HEK293 (cell line): ENCODE data around the gene BTF3.
A peak's percentile ranks its signal among the peaks of the same experiment; 100 is the strongest.

Experiments
- CTCF ChIA-PET: fragments of 350-600 bp; formaldehyde crosslinking; extraction: SDS; loops from one replicate; lab custom pipeline; 2021; ENCODE audit warnings: antibody characterized with exemption; lab: Yijun Ruan, JAX
- POLR2A ChIA-PET: fragments of 300-600 bp; formaldehyde crosslinking; extraction: SDS; loops from one replicate; lab custom pipeline; 2020; ENCODE audit warnings: antibody characterized with exemption, inconsistent platforms; lab: Yijun Ruan, JAX
- H3K27ac ChIP-seq: fragments of 200-500 bp; sonication (Bioruptor generic); 2 replicates; pipeline ENCODE4 v1.5.1; 2014; ENCODE audit warnings: low read depth, low read length, control low read depth, inconsistent platforms; ENCODE audit errors: extremely low read depth
- H3K36me3 ChIP-seq, 2 experiments: fragments of 200-500 bp in 1 of 2; sonication (Bioruptor generic) in 1 of 2; 1 replicate in 1 of 2; 2 replicates in 1 of 2; pipeline ENCODE4 v1.5.1; 2014 to 2017; ENCODE audit warnings: inconsistent platforms in 2 of 2, low read length in 2 of 2; ENCODE audit not compliant: control insufficient read depth in 2 of 2, insufficient read depth in 1 of 2
- H3K4me1 ChIP-seq: fragments of 200-500 bp; sonication (Bioruptor generic); 2 replicates; pipeline ENCODE4 v1.5.1; 2014; ENCODE audit warnings: mild to moderate bottlenecking, low read length, inconsistent platforms; ENCODE audit not compliant: control insufficient read depth, insufficient read depth
- H3K4me3 ChIP-seq: 2 replicates; pipeline ENCODE4 v1.5.1; 2011; ENCODE audit warnings: low read depth, mild to moderate bottlenecking, control low read depth, low read length, moderate library complexity
- H3K9me3 ChIP-seq: fragments of 200-500 bp; sonication (Bioruptor generic); 2 replicates; pipeline ENCODE4 v1.5.1; 2014; ENCODE audit warnings: low read depth, low read length, inconsistent platforms; ENCODE audit not compliant: control insufficient read depth, insufficient read depth
- GLI2 ChIP-seq: fragments of 450-650 bp; formaldehyde crosslinking; IDR thresholded peaks from 2 replicates; pipeline ENCODE4; 2017; ENCODE audit warnings: missing biosample characterization, missing genetic modification characterization, low read depth, borderline replicate concordance
- HOXC10 ChIP-seq: sonication (generic); formaldehyde crosslinking; IDR thresholded peaks from 2 replicates; pipeline ENCODE4 v1.8.1; 2023; ENCODE audit warnings: mild to moderate bottlenecking, missing genetic modification reagents
- IKZF3 ChIP-seq: fragments of 450-650 bp; IDR thresholded peaks from 2 replicates; pipeline ENCODE4 v1.5.0; 2018; ENCODE audit warnings: missing biosample characterization, mild to moderate bottlenecking, missing genetic modification characterization, moderate library complexity
- MYNN ChIP-seq: fragments of 450-650 bp; formaldehyde crosslinking; IDR thresholded peaks from 2 replicates; pipeline ENCODE4 v1.5.1; 2016; ENCODE audit warnings: missing biosample characterization, missing genetic modification characterization, borderline replicate concordance
- MZF1 ChIP-seq: fragments of 450-650 bp; formaldehyde crosslinking; IDR thresholded peaks from 2 replicates; pipeline ENCODE4 v1.5.1; 2017; ENCODE audit warnings: missing biosample characterization, missing genetic modification characterization, borderline replicate concordance
- ZNF133 ChIP-seq: fragments of 450-650 bp; formaldehyde crosslinking; IDR thresholded peaks from 2 replicates; pipeline ENCODE4 v1.5.1; 2016; ENCODE audit warnings: missing biosample characterization, missing genetic modification characterization
- ZNF16 ChIP-seq: fragments of 450-650 bp; formaldehyde crosslinking; IDR thresholded peaks from 2 replicates; pipeline ENCODE4 v1.5.1; 2016; ENCODE audit warnings: low read depth, missing biosample characterization, missing genetic modification characterization
- ZNF169 ChIP-seq: fragments of 450-650 bp; formaldehyde crosslinking; IDR thresholded peaks from 2 replicates; pipeline ENCODE4 v1.5.1; 2016; ENCODE audit warnings: missing biosample characterization, missing genetic modification characterization
- ZNF302 ChIP-seq: fragments of 450-650 bp; formaldehyde crosslinking; IDR thresholded peaks from 2 replicates; pipeline ENCODE4 v1.5.1; 2016; ENCODE audit warnings: missing biosample characterization, missing genetic modification characterization, low read depth
- ZNF37A ChIP-seq: fragments of 450-650 bp; IDR thresholded peaks from 2 replicates; pipeline ENCODE4 v1.5.1; 2018; ENCODE audit warnings: missing biosample characterization, missing genetic modification characterization
- ZNF561 ChIP-seq: fragments of 450-650 bp; IDR thresholded peaks from 2 replicates; pipeline ENCODE4 v1.5.1; 2018; ENCODE audit warnings: missing biosample characterization, missing genetic modification characterization, borderline replicate concordance
- ZNF76 ChIP-seq: fragments of 450-650 bp; formaldehyde crosslinking; IDR thresholded peaks from 2 replicates; pipeline ENCODE4; 2016; ENCODE audit warnings: low read depth, missing biosample characterization, missing genetic modification characterization, borderline replicate concordance
- ZNF776 ChIP-seq: fragments of 450-650 bp; formaldehyde crosslinking; IDR thresholded peaks from 2 replicates; pipeline ENCODE4 v1.5.0; 2017; ENCODE audit warnings: missing biosample characterization, missing genetic modification characterization, borderline replicate concordance
- ZNF785 ChIP-seq: fragments of 450-650 bp; formaldehyde crosslinking; IDR thresholded peaks from 2 replicates; pipeline ENCODE4 v1.5.1; 2016; ENCODE audit warnings: missing biosample characterization, missing genetic modification characterization
- ZSCAN30 ChIP-seq: fragments of 450-650 bp; IDR thresholded peaks from 2 replicates; pipeline ENCODE4 v1.5.1; 2018; ENCODE audit warnings: missing biosample characterization, mild to moderate bottlenecking, missing genetic modification characterization, moderate library complexity
- TF ChIP-seq, protein P1 (sequence below): fragments of 450-650 bp; formaldehyde crosslinking; IDR thresholded peaks from 2 replicates; pipeline ENCODE4 v1.5.1; 2016; ENCODE audit warnings: missing biosample characterization, missing genetic modification characterization
- TF ChIP-seq, protein P2 (sequence below): fragments of 450-650 bp; formaldehyde crosslinking; conservative IDR thresholded peaks from 2 replicates; pipeline ENCODE4 v1.5.1; 2016; ENCODE audit warnings: low read depth, missing biosample characterization, missing genetic modification characterization
- TF ChIP-seq, protein P3 (sequence below): fragments of 450-650 bp; formaldehyde crosslinking; IDR thresholded peaks from 2 replicates; pipeline ENCODE4 v1.5.1; 2016; ENCODE audit warnings: missing biosample characterization, missing genetic modification characterization

The BTF3 gene

DNA sequence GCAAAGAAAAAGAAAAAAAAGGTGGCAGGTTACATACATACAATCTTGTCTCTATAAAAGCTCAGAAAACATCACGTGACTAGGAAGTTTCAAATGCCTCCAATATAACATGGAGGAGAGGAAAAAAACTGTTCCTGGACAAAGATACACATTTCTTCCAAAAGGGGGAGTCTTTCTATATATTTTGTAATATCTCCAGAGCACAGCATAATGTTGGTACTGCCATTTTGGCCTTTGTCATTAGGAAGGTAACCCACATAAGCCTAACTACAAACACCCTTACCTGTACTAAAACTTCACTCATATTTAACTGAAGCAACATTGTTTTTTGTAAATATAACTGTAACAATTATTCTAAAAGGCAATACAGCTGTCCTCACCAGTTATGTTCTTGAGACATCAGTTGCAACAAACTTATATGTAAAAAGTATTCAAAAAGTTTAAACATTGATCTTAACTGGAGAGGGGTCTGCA lies 1.2 kb upstream of the BTF3 start (continued):
- TF ChIP-seq ZNF133: no peak
- TF ChIP-seq, protein P1, sequence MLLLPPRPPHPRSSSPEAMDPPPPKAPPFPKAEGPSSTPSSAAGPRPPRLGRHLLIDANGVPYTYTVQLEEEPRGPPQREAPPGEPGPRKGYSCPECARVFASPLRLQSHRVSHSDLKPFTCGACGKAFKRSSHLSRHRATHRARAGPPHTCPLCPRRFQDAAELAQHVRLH: peak; percentile 43; the same call in 1 of the 2 replicates
- TF ChIP-seq ZNF302: no peak
- peak; percentile 74 for TF ChIP-seq ZSCAN30
- TF ChIP-seq IKZF3: peak; percentile 93
- TF ChIP-seq MYNN (tag by site-specific recombination): no peak
- TF ChIP-seq, protein P2, sequence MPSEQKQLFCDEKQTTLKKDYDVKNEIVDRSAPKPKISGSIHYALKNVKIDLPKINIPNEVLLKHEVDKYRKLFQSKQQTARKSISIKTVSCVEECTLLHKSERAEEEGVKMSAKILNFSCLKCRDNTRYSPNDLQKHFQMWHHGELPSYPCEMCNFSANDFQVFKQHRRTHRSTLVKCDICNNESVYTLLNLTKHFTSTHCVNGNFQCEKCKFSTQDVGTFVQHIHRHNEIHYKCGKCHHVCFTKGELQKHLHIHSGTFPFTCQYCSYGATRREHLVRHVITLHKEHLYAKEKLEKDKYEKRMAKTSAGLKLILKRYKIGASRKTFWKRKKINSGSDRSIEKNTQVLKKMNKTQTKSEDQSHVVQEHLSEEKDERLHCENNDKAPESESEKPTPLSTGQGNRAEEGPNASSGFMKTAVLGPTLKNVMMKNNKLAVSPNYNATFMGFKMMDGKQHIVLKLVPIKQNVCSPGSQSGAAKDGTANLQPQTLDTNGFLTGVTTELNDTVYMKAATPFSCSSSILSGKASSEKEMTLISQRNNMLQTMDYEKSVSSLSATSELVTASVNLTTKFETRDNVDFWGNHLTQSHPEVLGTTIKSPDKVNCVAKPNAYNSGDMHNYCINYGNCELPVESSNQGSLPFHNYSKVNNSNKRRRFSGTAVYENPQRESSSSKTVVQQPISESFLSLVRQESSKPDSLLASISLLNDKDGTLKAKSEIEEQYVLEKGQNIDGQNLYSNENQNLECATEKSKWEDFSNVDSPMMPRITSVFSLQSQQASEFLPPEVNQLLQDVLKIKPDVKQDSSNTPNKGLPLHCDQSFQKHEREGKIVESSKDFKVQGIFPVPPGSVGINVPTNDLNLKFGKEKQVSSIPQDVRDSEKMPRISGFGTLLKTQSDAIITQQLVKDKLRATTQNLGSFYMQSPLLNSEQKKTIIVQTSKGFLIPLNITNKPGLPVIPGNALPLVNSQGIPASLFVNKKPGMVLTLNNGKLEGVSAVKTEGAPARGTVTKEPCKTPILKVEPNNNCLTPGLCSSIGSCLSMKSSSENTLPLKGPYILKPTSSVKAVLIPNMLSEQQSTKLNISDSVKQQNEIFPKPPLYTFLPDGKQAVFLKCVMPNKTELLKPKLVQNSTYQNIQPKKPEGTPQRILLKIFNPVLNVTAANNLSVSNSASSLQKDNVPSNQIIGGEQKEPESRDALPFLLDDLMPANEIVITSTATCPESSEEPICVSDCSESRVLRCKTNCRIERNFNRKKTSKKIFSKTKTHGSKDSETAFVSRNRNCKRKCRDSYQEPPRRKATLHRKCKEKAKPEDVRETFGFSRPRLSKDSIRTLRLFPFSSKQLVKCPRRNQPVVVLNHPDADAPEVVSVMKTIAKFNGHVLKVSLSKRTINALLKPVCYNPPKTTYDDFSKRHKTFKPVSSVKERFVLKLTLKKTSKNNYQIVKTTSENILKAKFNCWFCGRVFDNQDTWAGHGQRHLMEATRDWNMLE (tag by site-specific recombination): peak; percentile 56; the same call in 1 of the 2 replicates
- no peak for TF ChIP-seq ZNF16 (tag by site-specific recombination)
- TF ChIP-seq ZNF76 (tag by site-specific recombination): 0 out of 2 replicates have a peak, but pooled peaks have one; percentile 11
- TF ChIP-seq ZNF561: no peak
- TF ChIP-seq GLI2 (tag by site-specific recombination): no peak
- TF ChIP-seq ZNF776: no peak
- TF ChIP-seq MZF1 (tag by site-specific recombination): peak; percentile 25; the same call in 1 of the 2 replicates
- no peak for TF ChIP-seq ZNF785 (tag by site-specific recombination)

DNA sequence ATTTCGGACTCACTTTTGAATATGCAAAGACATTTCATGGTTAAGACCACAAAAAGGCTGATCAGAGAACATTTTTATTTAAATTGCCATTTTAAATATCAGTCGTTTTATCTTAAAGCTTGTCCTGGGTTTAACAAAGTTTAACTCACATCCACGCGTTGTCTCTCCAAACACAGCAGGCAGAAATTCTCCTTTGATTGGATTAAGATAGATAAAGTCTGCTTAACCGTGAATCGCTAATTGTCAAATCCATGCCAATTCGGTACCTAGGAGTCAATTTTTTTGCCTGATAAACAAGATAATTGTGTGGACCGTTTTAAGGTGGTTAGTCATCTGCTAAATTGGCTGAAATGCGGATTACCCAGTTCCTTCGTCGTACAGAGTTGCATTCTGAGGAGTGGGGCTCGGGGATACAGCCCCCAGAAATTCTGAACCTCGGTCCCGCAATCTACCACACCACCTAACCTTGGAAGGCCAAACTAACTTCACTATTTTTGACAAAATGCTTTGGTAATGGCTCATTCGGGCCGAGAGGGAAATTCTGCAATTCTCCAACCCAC lies 665 bp upstream of the BTF3 start:
- ChIA-PET CTCF (interaction anchor here (0.5 to 2.3 kb wide), 15 partner anchors 10 to 1188 kb away, joined by 3 to 7 read pairs (median 4); partner anchors contain the start of gene FOXD1), POLR2A (interaction anchor here (0.9 to 2.9 kb wide), 7 partner anchors 10 to 281 kb away, joined by 3 to 16 read pairs (median 4); partner anchors contain the start of gene FOXD1)
- H3K4me3 ChIP-seq: peak overlapping the region; percentile 100
- peaks cover 8% of the 10 kb centered on the region for H3K4me1 ChIP-seq
- peak overlapping the region; percentile 82 for H3K27ac ChIP-seq
- TF ChIP-seq, protein P3, sequence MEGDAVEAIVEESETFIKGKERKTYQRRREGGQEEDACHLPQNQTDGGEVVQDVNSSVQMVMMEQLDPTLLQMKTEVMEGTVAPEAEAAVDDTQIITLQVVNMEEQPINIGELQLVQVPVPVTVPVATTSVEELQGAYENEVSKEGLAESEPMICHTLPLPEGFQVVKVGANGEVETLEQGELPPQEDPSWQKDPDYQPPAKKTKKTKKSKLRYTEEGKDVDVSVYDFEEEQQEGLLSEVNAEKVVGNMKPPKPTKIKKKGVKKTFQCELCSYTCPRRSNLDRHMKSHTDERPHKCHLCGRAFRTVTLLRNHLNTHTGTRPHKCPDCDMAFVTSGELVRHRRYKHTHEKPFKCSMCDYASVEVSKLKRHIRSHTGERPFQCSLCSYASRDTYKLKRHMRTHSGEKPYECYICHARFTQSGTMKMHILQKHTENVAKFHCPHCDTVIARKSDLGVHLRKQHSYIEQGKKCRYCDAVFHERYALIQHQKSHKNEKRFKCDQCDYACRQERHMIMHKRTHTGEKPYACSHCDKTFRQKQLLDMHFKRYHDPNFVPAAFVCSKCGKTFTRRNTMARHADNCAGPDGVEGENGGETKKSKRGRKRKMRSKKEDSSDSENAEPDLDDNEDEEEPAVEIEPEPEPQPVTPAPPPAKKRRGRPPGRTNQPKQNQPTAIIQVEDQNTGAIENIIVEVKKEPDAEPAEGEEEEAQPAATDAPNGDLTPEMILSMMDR: 0 out of 2 replicates have a peak, but pooled peaks have one; percentile 7
- TF ChIP-seq HOXC10 (CRISPR knock-in tag) (no peak), ZNF37A (tag by site-specific recombination) (0 out of 2 replicates have a peak, but pooled peaks have one; percentile 4), ZNF169 (no peak)
- H3K36me3 ChIP-seq: peaks cover 27 to 35% of the 10 kb centered on the region in 2 experiments
- no peaks in the 10 kb centered on the region for H3K9me3 ChIP-seq
